HepG2 (cell line): ENCODE results near the gene EXO1.

Experiments
- CBX2 ChIP-seq, 2 experiments: fragments of 200-600 bp in 1 of 2; sonication (generic); formaldehyde crosslinking in 1 of 2; IDR thresholded peaks; 2 replicates each; pipeline versions ENCODE4 v1.7.0 to v1.8.1; 2018 to 2022; ENCODE audit warnings: low read depth in 2 of 2, low read length in 1 of 2, mild to moderate bottlenecking in 1 of 2, missing genetic modification reagents in 1 of 2
- FOSL2 ChIP-seq: sonication (generic); formaldehyde crosslinking; IDR thresholded peaks from 2 replicates; pipeline ENCODE4 v1.4.0; 2020; ENCODE audit warnings: missing genetic modification reagents
- FOXM1 ChIP-seq: sonication (generic); formaldehyde crosslinking; IDR thresholded peaks from 2 replicates; pipeline ENCODE4 v1.5.0; 2020; ENCODE audit warnings: missing genetic modification reagents
- GATAD2A ChIP-seq: IDR thresholded peaks from 2 replicates; pipeline ENCODE4 v1.6.1; 2016
- GLI4 ChIP-seq: sonication (generic); formaldehyde crosslinking; IDR thresholded peaks from 2 replicates; pipeline ENCODE4 v1.5.1; 2020; ENCODE audit warnings: missing genetic modification reagents, mild to moderate bottlenecking, moderate library complexity, borderline replicate concordance
- HDAC6 ChIP-seq: fragments of 200-600 bp; sonication (generic); IDR thresholded peaks from 2 replicates; pipeline ENCODE4 v1.7.0; 2017; ENCODE audit warnings: mild to moderate bottlenecking, antibody characterized with exemption, low read length, low read depth
- IRF2 ChIP-seq: IDR thresholded peaks from 2 replicates; pipeline ENCODE4 v1.6.1; 2018; ENCODE audit warnings: missing genetic modification reagents, missing compliant biosample characterization
- MAFK ChIP-seq, 2 experiments: IDR thresholded peaks in 1 of 2; conservative IDR thresholded peaks in 1 of 2; 2 replicates each; pipeline ENCODE4 v1.6.1; 2011; ENCODE audit warnings: improper control_type of control experiment in 2 of 2, low read length in 2 of 2
- YY1 ChIP-seq: IDR thresholded peaks from 2 replicates; pipeline ENCODE4 v1.6.1; 2011; ENCODE audit warnings: low read length, low read depth, moderate library complexity, mild to moderate bottlenecking; ENCODE audit not compliant: insufficient read depth, insufficient replicate concordance
- ZNF276 ChIP-seq: sonication (generic); formaldehyde crosslinking; IDR thresholded peaks from 2 replicates; pipeline ENCODE4 v1.4.0; 2020; ENCODE audit warnings: mild to moderate bottlenecking, low read depth, missing genetic modification reagents

- no peak for TF ChIP-seq CBX2 (IDR thresholded peaks at IDR 0.05; ENCODE audit: low read depth, low read length)
- no peak for TF ChIP-seq CBX2 (CRISPR knock-in tag; IDR thresholded peaks at IDR 0.05; ENCODE audit: low read depth)
- TF ChIP-seq ZNF276 (CRISPR knock-in tag): no peak
- no peak for TF ChIP-seq FOSL2 (CRISPR knock-in tag)
- no peak for TF ChIP-seq IRF2
- TF ChIP-seq FOXM1 (CRISPR knock-in tag): no peak
- TF ChIP-seq MAFK (conservative IDR thresholded peaks at IDR 0.05 in 1 of 2, IDR thresholded peaks at IDR 0.05 in 1 of 2; ENCODE audit: low read length in 2 of 2): no peak
- no peak for TF ChIP-seq GLI4 (CRISPR knock-in tag)
- no peak for TF ChIP-seq GATAD2A (CRISPR knock-in tag)
- no peak for TF ChIP-seq HDAC6
- TF ChIP-seq YY1: no peak
Observed at GRCh38 chr1:241822846-241823245, 25.2 kb upstream of the EXO1 start.
